ENCODE results near the gene MGAT3. TPM values are rescaled to one million over a fixed set of nuclear protein-coding genes. Genes with fewer than 3 reads are reported as not detected.

The MGAT3 gene
- total and polyA plus RNA-seq, 2 of the 8 experiments (the other 6 are each of a cell fraction or from before 2014, with no cell fraction given): 4.3 to 9.2 TPM

DNA sequence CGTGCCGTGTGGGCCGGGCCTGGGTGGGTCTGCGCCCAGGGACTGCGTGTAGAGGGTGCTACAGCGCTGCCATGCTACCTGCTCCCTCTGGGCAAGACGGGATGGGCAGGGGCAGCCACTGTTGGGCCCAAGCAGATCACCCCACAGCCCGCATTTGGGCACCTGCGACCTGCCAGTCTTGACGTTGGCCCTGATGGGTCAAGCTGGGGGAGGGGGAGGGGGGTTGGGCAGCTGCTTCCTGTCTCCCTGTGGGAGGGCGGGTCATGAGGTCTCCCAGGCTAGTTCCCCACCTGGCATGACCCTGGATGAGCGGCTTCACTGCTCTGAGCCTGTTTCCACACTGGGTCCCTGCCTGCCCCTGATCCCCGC is 78.5 kb downstream of the MGAT3 start:
- H4K5ac ChIP-seq (ENCODE audit: insufficient read length, low read depth, low read length): no peak overlapping the region
- H2BK15ac ChIP-seq (ENCODE audit: low read length): peak overlapping the region; percentile 25; the same call in 1 of the 2 replicates
- WGBS, 2 experiments (ENCODE audit: extremely low coverage in 1 of 2, insufficient coverage in 1 of 2, insufficient read length in 1 of 2, insufficient replicate concordance in 2 of 2, low coverage in 1 of 2, low lambda C conversion rate in 2 of 2, missing lambda C conversion rate in 1 of 2): 64% methylated on average over 9 of the region's 13 CpGs; no CpG with 5 or more reads in 1 of the 2 experiments
- peak in 1 of 2 experiments; percentile 66 for DNase-seq (ENCODE audit: low read depth in 1 of 2, low spot score in 2 of 2)
- H3K79me1 ChIP-seq (ENCODE audit: low read depth, low read length): no peaks in the 10 kb centered on the region
- no peak overlapping the region for H2BK120ac ChIP-seq (replicated peaks; ENCODE audit: low read depth, low read length)
- H3K9ac ChIP-seq (replicated peaks in 1 of 4; ENCODE audit: extremely low read depth in 1 of 4, low read depth in 3 of 4, low read length in 3 of 4): no peak overlapping the region
- no peak overlapping the region for H3K27ac ChIP-seq (ENCODE audit: low read depth, low read length)
- H3K23me2 ChIP-seq (ENCODE audit: low read depth, low read length): peaks cover 8% of the 10 kb centered on the region
- peaks cover 15 to 43% (median 27%) of the 10 kb centered on the region in 4 experiments for H3K4me1 ChIP-seq (replicated peaks in 1 of 4; ENCODE audit: control insufficient read depth in 3 of 4, insufficient read depth in 4 of 4, low read length in 3 of 4)
- peaks cover 0 to 14% of the 10 kb centered on the region in 2 experiments; a peak in 2 of 4 replicates for H3K79me2 ChIP-seq (ENCODE audit: control insufficient read depth in 1 of 2, insufficient read depth in 2 of 2, low read length in 2 of 2)
- H2BK20ac ChIP-seq (ENCODE audit: low read length): peak overlapping the region; percentile 34; the same call in 1 of the 2 replicates
- peak overlapping the region; percentile 87 for H4K8ac ChIP-seq (ENCODE audit: extremely low read depth, insufficient read depth, low read length)
- H3K18ac ChIP-seq (ENCODE audit: extremely low read depth, low read length): 0 out of 2 replicates have a peak overlapping the region, but pooled peaks have one; percentile 97
- peak overlapping the region; percentile 82 for H3K4ac ChIP-seq (replicated peaks; ENCODE audit: insufficient read length, low read depth, low read length)
- CTCF ChIA-PET (ENCODE audit: partially characterized antibody): interaction anchor here (0.6 to 21.9 kb wide), 50 partner anchors 11 to 501 kb away, joined by 3 to 361 read pairs (median 4); partner anchors contain the start of gene MIEF1
- H3K36me3 ChIP-seq (ENCODE audit: control insufficient read depth in 2 of 4, insufficient read depth in 4 of 4, low read length in 3 of 4): peaks cover 0 to 3% (median 0%) of the 10 kb centered on the region in 4 experiments; a peak in 1 of 8 replicates
- no peak for FAIRE-seq
- H4K20me1 ChIP-seq (replicated peaks in 1 of 2; ENCODE audit: control insufficient read depth in 1 of 2, insufficient read depth in 2 of 2, low read length in 2 of 2): peaks cover 3 to 10% of the 10 kb centered on the region in 2 experiments
- peak overlapping the region; percentile 13; the same call in 1 of the 2 replicates for H2BK12ac ChIP-seq (ENCODE audit: low read depth, low read length)
- H3K4me3 ChIP-seq (ENCODE audit: extremely low read depth in 1 of 4, insufficient read depth in 2 of 4, low read depth in 3 of 4, low read length in 4 of 4): peak overlapping the region in 1 of 4 experiments; percentile 48; a peak in 2 of 8 replicates
- no peaks in the 10 kb centered on the region for H3K27me3 ChIP-seq (replicated peaks in 1 of 4; ENCODE audit: control insufficient read depth in 3 of 4, extremely low read depth in 1 of 4, insufficient read depth in 3 of 4, low read length in 3 of 4)
- H3K9me3 ChIP-seq (ENCODE audit: insufficient read depth in 2 of 2, low read depth in 1 of 2, low read length in 1 of 2): no peaks in the 10 kb centered on the region
- H2BK5ac ChIP-seq (ENCODE audit: low read depth, low read length): peak overlapping the region; percentile 92; the same call in 1 of the 2 replicates
- H4K91ac ChIP-seq (replicated peaks; ENCODE audit: insufficient read length, low read length): peak overlapping the region; percentile 94
- no peak overlapping the region for H3K14ac ChIP-seq (ENCODE audit: insufficient read length)
- H3K4me2 ChIP-seq (ENCODE audit: insufficient read depth in 1 of 2, low read depth in 2 of 2, low read length in 2 of 2): peak overlapping the region; percentile 48 to 74; a peak in 3 of 4 replicates
- no peak overlapping the region for H3K23ac ChIP-seq (ENCODE audit: insufficient read length)
- POLR2A ChIA-PET (ENCODE audit: partially characterized antibody): interaction anchor here (0.8 to 3.6 kb wide), 6 partner anchors 13 to 216 kb away, joined by 3 to 61 read pairs (median 4); partner anchors contain the start of genes ATF4 and RPL3
- H3K56ac ChIP-seq (replicated peaks; ENCODE audit: insufficient read length, low read depth, low read length): no peak overlapping the region
- H2AK5ac ChIP-seq (ENCODE audit: low read depth, low read length): no peak overlapping the region
- H2AFZ ChIP-seq (ENCODE audit: low read length): no peak overlapping the region
- TF ChIP-seq RAD21 (IDR thresholded peaks at IDR 0.05 in 1 of 2, conservative IDR thresholded peaks at IDR 0.05 in 1 of 2; ENCODE audit: low read depth in 2 of 2, low read length in 2 of 2) (peak in 1 of 2 experiments; percentile 1; a peak in 1 of 4 replicates), TAF7 (optimal IDR thresholded peaks at IDR 0.05; ENCODE audit: borderline replicate concordance, low read depth, low read length) (no peak), RXRA (IDR thresholded peaks at IDR 0.05; ENCODE audit: insufficient read depth, low read depth, low read length) (0 out of 2 replicates have a peak, but pooled peaks have one; percentile 33)
- TF ChIP-seq, protein P1, sequence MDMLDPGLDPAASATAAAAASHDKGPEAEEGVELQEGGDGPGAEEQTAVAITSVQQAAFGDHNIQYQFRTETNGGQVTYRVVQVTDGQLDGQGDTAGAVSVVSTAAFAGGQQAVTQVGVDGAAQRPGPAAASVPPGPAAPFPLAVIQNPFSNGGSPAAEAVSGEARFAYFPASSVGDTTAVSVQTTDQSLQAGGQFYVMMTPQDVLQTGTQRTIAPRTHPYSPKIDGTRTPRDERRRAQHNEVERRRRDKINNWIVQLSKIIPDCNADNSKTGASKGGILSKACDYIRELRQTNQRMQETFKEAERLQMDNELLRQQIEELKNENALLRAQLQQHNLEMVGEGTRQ (IDR thresholded peaks at IDR 0.05; ENCODE audit: low read length): 0 out of 2 replicates have a peak, but pooled peaks have one; percentile 4

All from H1 (cell line).